Muscle of leg (tissue), 11 donors: ENCODE results near the gene KLHDC7B. TPM values are rescaled to one million over a fixed set of nuclear protein-coding genes. Genes with fewer than 3 reads are reported as not detected.
A peak's percentile ranks its signal among the peaks of the same experiment; 100 is the strongest.

Experiments used
- DNase-seq: peaks from one replicate; pipeline ENCODE4 v3.0.0; 2013
- H3K27ac ChIP-seq: one replicate; pipeline ENCODE4 v1.5.1; 2013; ENCODE audit warnings: mild to moderate bottlenecking, low read length, control low read depth
- H3K27me3 ChIP-seq: one replicate; pipeline ENCODE4 v1.6.1; 2013; ENCODE audit warnings: low read length; ENCODE audit not compliant: control insufficient read depth, insufficient read depth
- H3K36me3 ChIP-seq: one replicate; pipeline ENCODE4 v1.6.1; 2013; ENCODE audit warnings: low read length; ENCODE audit not compliant: control insufficient read depth, insufficient read depth
- H3K4me1 ChIP-seq: one replicate; pipeline ENCODE4 v1.6.1; 2013; ENCODE audit warnings: low read length; ENCODE audit not compliant: control insufficient read depth, insufficient read depth
- H3K4me3 ChIP-seq: one replicate; pipeline ENCODE4 v1.5.1; 2013; ENCODE audit warnings: low read length, control low read depth
- H3K9me3 ChIP-seq: replicated peaks from 2 replicates; pipeline ENCODE4 v1.6.1; 2013; ENCODE audit warnings: low read depth, low read length; ENCODE audit not compliant: control insufficient read depth
- WGBS: methylation state at CpG from one replicate; pipeline ENCODE4 v1.1.5; 2013; ENCODE audit warnings: missing lambda C conversion rate; ENCODE audit not compliant: insufficient coverage; 5-methylcytosine and 5-hydroxymethylcytosine counted together
- polyA plus RNA-seq, 8 donors: library from polyadenylated mRNA; unstranded; fragments of 120-200 nt; gene quantifications; one replicate each; pipeline versions ENCODE4 v1.2.1 to v1.2.3, GENCODE V29; 2013; ENCODE audit warnings: inconsistent platforms in 1 of 8, low replicate concordance in 1 of 8; ENCODE audit not compliant: insufficient read length in 8 of 8, insufficient read depth in 1 of 8
- total RNA-seq: library from RNA; stranded (reverse); fragments of 120-200 nt; gene quantifications from one replicate; pipeline ENCODE4 v1.2.4, GENCODE V29; 2013

Gene KLHDC7B
- total and polyA plus RNA-seq, 9 donors, result 0.03 to 0.35 (median 0.07) TPM; not detected in 5

GRCh38 chr22:50573491-50574382, 28.0 kb downstream of the KLHDC7B start:
- Histone ChIP-seq H3K36me3 (peaks cover 28% of the 10 kb centered on the region), H3K27me3 (peaks cover 17% of the 10 kb centered on the region), H3K9me3 (no peaks in the 10 kb centered on the region), H3K27ac (no peak overlapping the region), H3K4me3 (no peak overlapping the region), H3K4me1 (peaks cover 18% of the 10 kb centered on the region)
- 81% methylated on average over 16 of the region's 26 CpGs for WGBS
- no peak for DNase-seq

GRCh38 chr22:50574383-50574755, 28.7 kb downstream of the KLHDC7B start:
- peaks cover 30% of the 10 kb centered on the region for H3K36me3 ChIP-seq
- no peak for DNase-seq
- no peak overlapping the region for H3K4me3 ChIP-seq
- H3K9me3 ChIP-seq, result no peaks in the 10 kb centered on the region
- H3K27ac ChIP-seq, result no peak overlapping the region
- peaks cover 19% of the 10 kb centered on the region for H3K27me3 ChIP-seq
- WGBS, result 79% methylated on average over 10 of the region's 11 CpGs
- H3K4me1 ChIP-seq, result peaks cover 24% of the 10 kb centered on the region

GRCh38 chr22:50575426-50575941, 29.8 kb downstream of the KLHDC7B start:
- Histone ChIP-seq H3K27me3 (peaks cover 19% of the 10 kb centered on the region), H3K4me1 (peaks cover 32% of the 10 kb centered on the region), H3K36me3 (peaks cover 40% of the 10 kb centered on the region), H3K4me3 (no peak overlapping the region), H3K27ac (no peak overlapping the region), H3K9me3 (no peaks in the 10 kb centered on the region)
- DNase-seq, result no peak
- 49% methylated on average over 4 of the region's 8 CpGs for WGBS

- no peak overlapping the region for H3K4me3 ChIP-seq
- peaks cover 19% of the 10 kb centered on the region for H3K27me3 ChIP-seq
- WGBS, result 41% methylated on average over 5 of the region's 5 CpGs
- H3K27ac ChIP-seq, result no peak overlapping the region
- peaks cover 38% of the 10 kb centered on the region for H3K36me3 ChIP-seq
- H3K9me3 ChIP-seq, result no peaks in the 10 kb centered on the region
- DNase-seq, result no peak
- peaks cover 32% of the 10 kb centered on the region for H3K4me1 ChIP-seq
Observed at GRCh38 chr22:50576070-50576469, 30.4 kb downstream of the KLHDC7B start.

- H3K27ac ChIP-seq, result peak overlapping the region; percentile 13
- 81% methylated on average over 18 of the region's 18 CpGs for WGBS
- no peaks in the 10 kb centered on the region for H3K9me3 ChIP-seq
- H3K27me3 ChIP-seq, result peaks cover 19% of the 10 kb centered on the region
- peak overlapping the region; percentile 15 for H3K4me3 ChIP-seq
- no peak for DNase-seq
- H3K36me3 ChIP-seq, result peaks cover 33% of the 10 kb centered on the region
- peaks cover 41% of the 10 kb centered on the region for H3K4me1 ChIP-seq
Observed at GRCh38 chr22:50576806-50577696, 31.4 kb downstream of the KLHDC7B start.

- WGBS, result 30% methylated on average over 23 of the region's 23 CpGs
- peaks cover 19% of the 10 kb centered on the region for H3K27me3 ChIP-seq
- peaks cover 28% of the 10 kb centered on the region for H3K36me3 ChIP-seq
- peak overlapping the region; percentile 15 for H3K4me3 ChIP-seq
- peak overlapping the region; percentile 13 for H3K27ac ChIP-seq
- H3K4me1 ChIP-seq, result peaks cover 41% of the 10 kb centered on the region
- H3K9me3 ChIP-seq, result no peaks in the 10 kb centered on the region
- DNase-seq, result no peak
Observed at GRCh38 chr22:50577697-50577986, 31.9 kb downstream of the KLHDC7B start.

GRCh38 chr22:50577987-50578775, 32.5 kb downstream of the KLHDC7B start, which contains the start of gene CPT1B:
TSS of gene CPT1B (minus strand) at chr22:50578427. CDS start at chr22:50577915, 512 bp downstream.
- Histone ChIP-seq H3K36me3 (peaks cover 27% of the 10 kb centered on the region), H3K4me3 (peak within 1 kb of the TSS; percentile 22), H3K9me3 (no peaks in the 10 kb centered on the region), H3K27me3 (peaks cover 19% of the 10 kb centered on the region), H3K27ac (peak within 1 kb of the TSS; percentile 81), H3K4me1 (peaks cover 42% of the 10 kb centered on the region)
- 8% methylated on average over 48 of the region's 63 CpGs for WGBS
- peak; percentile 62 for DNase-seq

- Histone ChIP-seq H3K27me3 (peaks cover 19% of the 10 kb centered on the region), H3K36me3 (peaks cover 26% of the 10 kb centered on the region), H3K9me3 (no peaks in the 10 kb centered on the region), H3K27ac (peak overlapping the region; percentile 81), H3K4me1 (peaks cover 49% of the 10 kb centered on the region), H3K4me3 (no peak overlapping the region)
- 43% methylated on average over 5 of the region's 8 CpGs for WGBS
- DNase-seq, result no peak
Observed at GRCh38 chr22:50578776-50579310, 33.1 kb downstream of the KLHDC7B start.

GRCh38 chr22:50579752-50580151, 34.1 kb downstream of the KLHDC7B start:
- WGBS, result 86% methylated on average over 1 of the region's 4 CpGs
- Histone ChIP-seq H3K9me3 (no peaks in the 10 kb centered on the region), H3K27me3 (peaks cover 19% of the 10 kb centered on the region), H3K27ac (no peak overlapping the region), H3K36me3 (peaks cover 22% of the 10 kb centered on the region), H3K4me3 (no peak overlapping the region), H3K4me1 (peaks cover 50% of the 10 kb centered on the region)
- DNase-seq, result no peak
